ENCODE data around the gene PDZD2. TPM values are rescaled to one million over a fixed set of nuclear protein-coding genes. Genes with fewer than 3 reads are reported as not detected.

PDZD2 gene
- total RNA-seq, 1 experiment from 2014 or later, result 23.0 TPM

DNA sequence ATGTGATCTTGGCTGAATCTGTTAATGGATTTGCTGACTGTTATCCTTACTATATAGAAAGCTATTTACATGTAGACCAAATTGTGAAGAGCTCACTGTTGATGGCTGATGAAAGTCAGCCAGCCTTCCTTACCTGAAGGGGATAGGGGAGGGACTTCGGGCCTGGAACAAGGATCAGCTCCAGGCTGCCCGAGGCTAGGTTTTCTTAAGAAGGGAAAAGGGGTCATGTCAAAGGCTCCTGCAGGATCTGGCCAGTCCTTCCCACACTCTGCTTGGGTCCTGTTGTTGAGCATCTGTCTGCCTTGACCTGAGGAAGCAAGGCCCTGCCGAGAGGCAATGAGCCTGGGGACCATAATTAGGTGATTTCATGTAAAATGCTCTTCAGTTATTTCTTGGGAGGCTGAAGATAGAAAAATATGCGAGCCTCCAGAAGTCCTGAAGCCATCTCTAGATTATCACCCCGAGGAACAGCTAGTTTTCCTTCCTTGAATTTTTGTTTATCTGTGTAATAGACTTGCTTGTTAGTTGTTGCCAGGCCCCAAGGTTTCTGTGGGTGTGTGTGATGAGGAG is 261.4 kb downstream of the PDZD2 start:
- Mint-ChIP-seq H3K9me3 (ENCODE audit: unreplicated experiment) (no peaks in the 10 kb centered on the region), H3K27me3 (ENCODE audit: insufficient read depth, unreplicated experiment) (no peaks in the 10 kb centered on the region), H3K36me3 (ENCODE audit: insufficient read depth, unreplicated experiment) (no peaks in the 10 kb centered on the region), H3K4me1 (ENCODE audit: insufficient read depth, unreplicated experiment) (no peaks in the 10 kb centered on the region), H3K27ac (ENCODE audit: low read depth, unreplicated experiment) (no peak overlapping the region), H3K4me3 (ENCODE audit: unreplicated experiment) (no peak overlapping the region)
- no peak for DNase-seq (ENCODE audit: unreplicated experiment)
- POLR2A ChIA-PET, result no interaction called here
- intact Hi-C loops (cut with micrococcal nuclease), result no loop called here
- CTCF ChIA-PET, result interaction anchor here (0.6 to 2.3 kb wide), 4 partner anchors 9 to 557 kb away, joined by 3 to 7 read pairs (median 4); no protein-coding TSS in a partner anchor
- TF ChIP-seq CTCF (IDR thresholded peaks at IDR 0.05; ENCODE audit: unreplicated experiment), result no peak
- no TSS peak for BruUV-seq (replicated peaks)

GRCh38 chr5:31901807-31902530 is 263.0 kb downstream of the PDZD2 start:
- no TSS peak for BruUV-seq (replicated peaks)
- H3K27me3 Mint-ChIP-seq (ENCODE audit: insufficient read depth, unreplicated experiment), result no peaks in the 10 kb centered on the region
- CTCF ChIA-PET, result interaction anchor here (0.7 to 1.0 kb wide), 2 partner anchors 26 to 312 kb away, joined by 3 to 4 read pairs; no protein-coding TSS in a partner anchor
- H3K4me3 Mint-ChIP-seq (ENCODE audit: unreplicated experiment), result no peak overlapping the region
- H3K9me3 Mint-ChIP-seq (ENCODE audit: unreplicated experiment), result no peaks in the 10 kb centered on the region
- H3K4me1 Mint-ChIP-seq (ENCODE audit: insufficient read depth, unreplicated experiment), result no peaks in the 10 kb centered on the region
- no peak for TF ChIP-seq CTCF (IDR thresholded peaks at IDR 0.05; ENCODE audit: unreplicated experiment)
- POLR2A ChIA-PET, result no interaction called here
- H3K27ac Mint-ChIP-seq (ENCODE audit: low read depth, unreplicated experiment), result no peak overlapping the region
- no peak for DNase-seq (ENCODE audit: unreplicated experiment)
- intact Hi-C loops (cut with micrococcal nuclease), result no loop called here
- no peaks in the 10 kb centered on the region for H3K36me3 Mint-ChIP-seq (ENCODE audit: insufficient read depth, unreplicated experiment)

GRCh38 chr5:31908396-31908795 is 269.5 kb downstream of the PDZD2 start:
- H3K36me3 Mint-ChIP-seq (ENCODE audit: insufficient read depth, unreplicated experiment), result no peaks in the 10 kb centered on the region
- no TSS peak for BruUV-seq (replicated peaks)
- no peak overlapping the region for H3K27ac Mint-ChIP-seq (ENCODE audit: low read depth, unreplicated experiment)
- POLR2A ChIA-PET, result interaction anchor here (1.0 kb wide), 1 partner anchor 26 kb away, joined by 3 read pairs; no protein-coding TSS in a partner anchor
- DNase-seq (ENCODE audit: unreplicated experiment), result no peak
- intact Hi-C loops (cut with micrococcal nuclease), result no loop called here
- no peak for TF ChIP-seq CTCF (IDR thresholded peaks at IDR 0.05; ENCODE audit: unreplicated experiment)
- H3K4me1 Mint-ChIP-seq (ENCODE audit: insufficient read depth, unreplicated experiment), result peaks cover 14% of the 10 kb centered on the region
- H3K9me3 Mint-ChIP-seq (ENCODE audit: unreplicated experiment), result no peaks in the 10 kb centered on the region
- H3K4me3 Mint-ChIP-seq (ENCODE audit: unreplicated experiment), result no peak overlapping the region
- CTCF ChIA-PET, result interaction anchor here (0.5 to 1.7 kb wide), 8 partner anchors 8 to 332 kb away, joined by 3 to 7 read pairs (median 3); no protein-coding TSS in a partner anchor
- H3K27me3 Mint-ChIP-seq (ENCODE audit: insufficient read depth, unreplicated experiment), result no peaks in the 10 kb centered on the region

- no peaks in the 10 kb centered on the region for H3K9me3 Mint-ChIP-seq (ENCODE audit: unreplicated experiment)
- no peak overlapping the region for H3K4me3 Mint-ChIP-seq (ENCODE audit: unreplicated experiment)
- CTCF ChIA-PET, result interaction anchor here (0.7 to 1.7 kb wide), 6 partner anchors 9 to 168 kb away, joined by 3 to 7 read pairs (median 3); no protein-coding TSS in a partner anchor
- no peaks in the 10 kb centered on the region for H3K36me3 Mint-ChIP-seq (ENCODE audit: insufficient read depth, unreplicated experiment)
- DNase-seq (ENCODE audit: unreplicated experiment), result no peak
- H3K4me1 Mint-ChIP-seq (ENCODE audit: insufficient read depth, unreplicated experiment), result peaks cover 21% of the 10 kb centered on the region
- H3K27ac Mint-ChIP-seq (ENCODE audit: low read depth, unreplicated experiment), result no peak overlapping the region
- H3K27me3 Mint-ChIP-seq (ENCODE audit: insufficient read depth, unreplicated experiment), result no peaks in the 10 kb centered on the region
- TF ChIP-seq CTCF (IDR thresholded peaks at IDR 0.05; ENCODE audit: unreplicated experiment), result no peak
- intact Hi-C loops (cut with micrococcal nuclease), result no loop called here
- POLR2A ChIA-PET, result interaction anchor here (0.6 to 1.0 kb wide), 2 partner anchors 26 to 1606 kb away, joined by 3 read pairs; no protein-coding TSS in a partner anchor
- BruUV-seq (replicated peaks), result no TSS peak
These were observed 270.1 kb downstream of the PDZD2 start for GRCh38 chr5:31909073-31909472.
